Peyer's patch (tissue), 4 donors: ENCODE results near the gene TTC12. TPM values are rescaled to one million over a fixed set of nuclear protein-coding genes. Genes with fewer than 3 reads are reported as not detected.

Experiments used
- DNase-seq, 3 donors: peaks; one replicate each; pipeline ENCODE4 v3.0.0-alpha.2; 2017 to 2019
- H3K27ac ChIP-seq, 4 donors: fragments of 200-600 bp; sonication (generic); one replicate each; pipeline ENCODE4 v1.5.1; 2016 to 2019
- H3K27me3 ChIP-seq, 2 donors: fragments of 200-600 bp; sonication (generic); one replicate each; pipeline ENCODE4 v1.5.1; 2019
- H3K36me3 ChIP-seq, 3 donors: fragments of 200-600 bp; sonication (generic); one replicate each; pipeline ENCODE4 v1.5.1; 2016 to 2019
- H3K4me1 ChIP-seq, 4 donors: fragments of 200-600 bp; sonication (generic); one replicate each; pipeline ENCODE4 v1.5.1; 2016 to 2019
- H3K4me3 ChIP-seq, 4 donors: fragments of 200-600 bp; sonication (generic); 1 replicate in 3 of 4; 2 replicates in 1 of 4; pipeline ENCODE4 v1.5.1; 2016 to 2019; ENCODE audit warnings: mild to moderate bottlenecking in 1 of 4
- H3K9me3 ChIP-seq, 4 donors: fragments of 200-600 bp; sonication (generic); one replicate each; pipeline ENCODE4 v1.5.1; 2016 to 2019; ENCODE audit warnings: mild to moderate bottlenecking in 1 of 4
- POLR2A ChIP-seq, 2 donors: fragments of 450-650 bp; IDR thresholded peaks; one replicate each; pipeline ENCODE4 v1.5.1; 2017; ENCODE audit warnings: antibody characterized with exemption in 2 of 2, mild to moderate bottlenecking in 2 of 2, moderate library complexity in 2 of 2
- total RNA-seq, 4 donors: library from RNA; depleted of rRNA; stranded (reverse); fragments of >200 nt; gene quantifications; one replicate each; pipeline ENCODE4 v1.1.0, GENCODE V29; 2016
- TF ChIP-seq, protein P1 (sequence below), 6 experiments: fragments of 450-650 bp in 4 of 6; fragments of 200-600 bp in 2 of 6; sonication (generic) in 1 of 6; IDR thresholded peaks; one replicate each; pipeline ENCODE4 v1.5.1; 2017 to 2019; ENCODE audit warnings: antibody characterized with exemption in 6 of 6, mild to moderate bottlenecking in 3 of 6, moderate library complexity in 1 of 6

The TTC12 gene
- total RNA-seq, 4 donors from 2014 or later = 6.3 to 62.7 (median 19.8) TPM

DNA sequence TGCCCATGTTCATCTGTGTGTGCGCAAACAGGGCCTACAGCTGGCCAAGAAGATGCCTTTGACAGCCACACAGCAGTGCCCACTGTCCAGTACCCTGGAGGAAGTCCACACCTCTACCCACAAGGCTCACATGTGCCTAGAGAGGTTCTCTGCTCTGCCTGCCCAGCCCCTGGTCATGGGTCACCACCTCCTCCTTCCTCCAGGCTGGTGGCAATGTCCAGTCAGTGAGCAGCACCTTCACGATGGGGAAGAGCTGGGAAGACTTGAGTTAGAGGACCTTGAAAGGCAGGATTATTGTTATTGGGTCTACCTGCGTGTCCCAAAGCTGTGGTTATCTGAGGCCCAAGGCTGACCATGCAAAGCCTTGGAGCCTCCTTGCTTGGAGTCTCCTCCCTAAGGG, 28.4 kb upstream of the TTC12 start:
- no peak overlapping the region for H3K4me3 ChIP-seq
- no peak overlapping the region for H3K27ac ChIP-seq
- no peak for DNase-seq
- no peak for TF ChIP-seq POLR2A (IDR thresholded peaks at IDR 0.05)
- TF ChIP-seq, protein P1, sequence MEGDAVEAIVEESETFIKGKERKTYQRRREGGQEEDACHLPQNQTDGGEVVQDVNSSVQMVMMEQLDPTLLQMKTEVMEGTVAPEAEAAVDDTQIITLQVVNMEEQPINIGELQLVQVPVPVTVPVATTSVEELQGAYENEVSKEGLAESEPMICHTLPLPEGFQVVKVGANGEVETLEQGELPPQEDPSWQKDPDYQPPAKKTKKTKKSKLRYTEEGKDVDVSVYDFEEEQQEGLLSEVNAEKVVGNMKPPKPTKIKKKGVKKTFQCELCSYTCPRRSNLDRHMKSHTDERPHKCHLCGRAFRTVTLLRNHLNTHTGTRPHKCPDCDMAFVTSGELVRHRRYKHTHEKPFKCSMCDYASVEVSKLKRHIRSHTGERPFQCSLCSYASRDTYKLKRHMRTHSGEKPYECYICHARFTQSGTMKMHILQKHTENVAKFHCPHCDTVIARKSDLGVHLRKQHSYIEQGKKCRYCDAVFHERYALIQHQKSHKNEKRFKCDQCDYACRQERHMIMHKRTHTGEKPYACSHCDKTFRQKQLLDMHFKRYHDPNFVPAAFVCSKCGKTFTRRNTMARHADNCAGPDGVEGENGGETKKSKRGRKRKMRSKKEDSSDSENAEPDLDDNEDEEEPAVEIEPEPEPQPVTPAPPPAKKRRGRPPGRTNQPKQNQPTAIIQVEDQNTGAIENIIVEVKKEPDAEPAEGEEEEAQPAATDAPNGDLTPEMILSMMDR (IDR thresholded peaks at IDR 0.05) = no peak
- H3K36me3 ChIP-seq = no peaks in the 10 kb centered on the region
- no peaks in the 10 kb centered on the region for H3K4me1 ChIP-seq
- no peaks in the 10 kb centered on the region for H3K9me3 ChIP-seq
- no peaks in the 10 kb centered on the region for H3K27me3 ChIP-seq

DNA sequence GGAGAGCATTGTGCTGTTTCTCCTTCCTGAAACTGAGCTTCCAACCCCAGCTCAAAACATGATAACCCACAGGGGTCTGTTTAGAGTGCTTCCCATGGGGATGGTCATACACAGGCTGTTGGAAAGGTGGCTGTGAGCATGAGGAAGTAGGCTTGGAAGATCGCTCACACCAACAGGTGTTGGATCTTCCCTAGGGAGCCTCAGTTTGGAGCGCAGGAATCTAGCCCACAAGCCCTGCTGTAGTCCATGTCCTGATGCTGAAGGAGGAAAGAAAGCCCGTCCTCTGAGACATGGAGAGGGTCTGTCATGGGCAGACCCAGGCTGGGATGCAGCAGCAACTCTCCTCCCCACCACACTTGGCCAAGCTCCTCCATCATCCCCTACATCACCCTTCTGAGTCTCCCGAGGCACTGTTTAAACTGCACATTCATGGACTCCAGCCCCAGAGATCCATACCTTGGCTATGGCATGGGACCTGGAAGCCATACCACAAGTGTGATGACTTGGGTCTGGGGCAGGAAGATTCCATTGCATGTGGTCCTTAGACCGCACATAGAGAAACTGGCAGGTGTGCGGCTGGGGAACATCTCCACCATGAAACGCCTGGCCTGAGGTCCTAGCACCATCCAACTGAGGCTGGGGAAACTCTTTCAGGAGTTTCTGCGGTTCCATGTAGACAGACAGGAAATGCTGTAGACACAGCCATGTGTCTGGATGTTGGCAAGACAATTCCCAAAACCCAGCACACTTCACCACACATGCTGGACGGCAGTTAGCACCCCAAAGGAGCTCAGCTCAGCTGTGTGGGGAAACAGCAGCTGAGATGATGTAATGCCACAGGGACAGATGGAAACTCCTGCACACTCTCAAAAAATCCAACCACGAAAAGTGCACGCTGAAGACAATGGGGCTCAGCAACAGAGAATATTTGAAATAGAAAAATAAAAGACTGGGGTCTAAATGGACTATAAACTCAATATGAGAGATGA, 27.6 kb upstream of the TTC12 start:
- no peak overlapping the region for H3K27ac ChIP-seq
- no peak for TF ChIP-seq POLR2A (IDR thresholded peaks at IDR 0.05)
- TF ChIP-seq, protein P1 (IDR thresholded peaks at IDR 0.05) = no peak
- no peaks in the 10 kb centered on the region for H3K27me3 ChIP-seq
- no peak for DNase-seq
- H3K4me3 ChIP-seq = no peak overlapping the region
- H3K9me3 ChIP-seq = no peaks in the 10 kb centered on the region
- no peaks in the 10 kb centered on the region for H3K36me3 ChIP-seq
- no peaks in the 10 kb centered on the region for H3K4me1 ChIP-seq

GRCh38 chr11:113287801-113288200, 26.6 kb upstream of the TTC12 start:
- TF ChIP-seq, protein P1 (IDR thresholded peaks at IDR 0.05) = no peak
- no peaks in the 10 kb centered on the region for H3K27me3 ChIP-seq
- no peak for DNase-seq
- H3K36me3 ChIP-seq = no peaks in the 10 kb centered on the region
- H3K27ac ChIP-seq = no peak overlapping the region
- no peaks in the 10 kb centered on the region for H3K4me1 ChIP-seq
- H3K9me3 ChIP-seq = no peaks in the 10 kb centered on the region
- no peak overlapping the region for H3K4me3 ChIP-seq

DNA sequence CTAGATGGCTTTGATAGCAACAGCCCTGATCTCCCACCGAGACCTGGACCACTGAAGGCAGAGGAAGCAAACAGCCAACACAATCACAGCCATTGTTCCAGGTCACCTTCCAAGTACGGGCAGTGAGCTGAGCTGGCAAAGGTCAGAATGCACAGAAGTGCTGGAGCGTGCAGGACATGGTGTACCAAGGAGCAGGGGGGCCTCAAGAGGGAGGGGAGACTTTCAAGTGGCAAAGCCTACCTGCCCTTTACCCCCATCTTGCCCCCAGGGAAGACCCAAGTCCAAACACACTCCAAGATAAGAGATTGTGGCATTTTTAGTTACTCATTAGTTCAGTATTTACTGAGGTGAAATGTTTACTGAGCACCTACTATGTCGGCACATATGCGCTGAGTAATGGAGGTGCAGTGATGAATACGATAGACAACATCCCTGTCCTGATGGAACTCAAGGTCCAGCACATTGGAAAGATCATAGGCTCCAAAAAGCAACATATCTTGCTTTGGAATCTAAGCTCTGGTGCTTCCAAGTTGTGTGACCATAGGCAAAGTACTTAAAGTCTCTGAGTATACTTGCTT, 26.0 kb upstream of the TTC12 start:
- no peak overlapping the region for H3K4me3 ChIP-seq
- no peaks in the 10 kb centered on the region for H3K36me3 ChIP-seq
- H3K4me1 ChIP-seq = no peaks in the 10 kb centered on the region
- no peak overlapping the region for H3K27ac ChIP-seq
- DNase-seq = no peak
- no peaks in the 10 kb centered on the region for H3K27me3 ChIP-seq
- no peaks in the 10 kb centered on the region for H3K9me3 ChIP-seq
- TF ChIP-seq, protein P1 (IDR thresholded peaks at IDR 0.05) = no peak
- TF ChIP-seq POLR2A (IDR thresholded peaks at IDR 0.05) = no peak

DNA sequence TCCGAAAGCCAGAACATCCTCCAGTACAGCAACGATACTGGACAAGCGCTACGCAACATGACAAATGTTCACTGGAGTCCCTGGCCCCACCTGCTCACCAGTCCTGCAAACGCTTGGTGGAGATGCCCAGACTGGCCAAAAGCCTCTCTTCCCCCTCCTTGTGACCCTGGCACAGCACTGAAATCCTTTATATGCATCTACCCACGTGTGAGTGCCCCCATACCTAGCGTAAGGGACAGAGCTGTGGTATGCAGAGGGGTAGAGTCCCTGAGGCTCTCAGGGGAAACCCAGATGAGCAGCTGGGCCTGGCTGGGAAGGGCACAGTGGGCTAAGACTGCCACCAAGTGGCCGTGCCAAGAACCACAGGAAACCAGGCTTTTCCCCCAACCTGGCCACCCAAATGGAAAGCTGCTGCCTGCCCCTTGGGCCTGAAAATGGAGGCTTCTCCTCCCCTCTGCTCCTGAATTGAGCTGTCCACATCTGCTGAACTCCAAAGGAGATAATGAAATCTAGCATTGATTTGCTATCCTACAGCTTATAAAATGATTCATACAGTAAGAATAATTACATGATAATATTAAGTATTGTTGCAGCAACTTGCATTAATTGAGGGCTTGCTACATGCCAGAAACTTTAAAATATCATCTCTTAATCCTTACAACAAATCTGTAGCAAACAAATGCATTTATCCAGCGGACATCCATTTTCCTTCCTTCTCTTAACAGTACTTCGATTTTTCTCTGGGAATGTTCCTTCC, 24.8 kb upstream of the TTC12 start:
- no peak overlapping the region for H3K4me3 ChIP-seq
- peak; percentile 36 to 70 (median 67) for DNase-seq
- H3K27me3 ChIP-seq = no peaks in the 10 kb centered on the region
- no peaks in the 10 kb centered on the region for H3K4me1 ChIP-seq
- no peak for TF ChIP-seq POLR2A (IDR thresholded peaks at IDR 0.05)
- TF ChIP-seq, protein P1 (IDR thresholded peaks at IDR 0.05) = peak; percentile 32 to 81 (median 79)
- H3K9me3 ChIP-seq = no peaks in the 10 kb centered on the region
- no peak overlapping the region for H3K27ac ChIP-seq
- H3K36me3 ChIP-seq = no peaks in the 10 kb centered on the region
